ENCODE measurements around the gene PCDHGA4.

Gene PCDHGA4

GRCh38 chr5:141359790-141360426 lies 5.1 kb downstream of the PCDHGA4 start, which contains the start of gene PCDHGB2:
Gene PCDHGB2, plus strand, starts transcription at chr5:141359994. Its CDS starts 142 bp downstream, at chr5:141360136.
- no peaks in the 10 kb centered on the region for H3K36me3 ChIP-seq (replicated peaks; ENCODE audit: low read depth, low read length)
- TF ChIP-seq CTCF (IDR thresholded peaks at IDR 0.05; ENCODE audit: low read depth, low read length): peak; percentile 53
- TF ChIP-seq EZH2phosphoT487 (IDR thresholded peaks at IDR 0.05; ENCODE audit: low read depth): no peak
- peak within 1 kb of the TSS; percentile 47; the same call in 1 of the 2 replicates for H3K9ac ChIP-seq (ENCODE audit: low read length)
- no peak within 1 kb of the TSS for H3K27ac ChIP-seq (ENCODE audit: low read length)
- no peaks in the 10 kb centered on the region for H3K27me3 ChIP-seq (ENCODE audit: low read depth, low read length)
- H3K79me2 ChIP-seq (ENCODE audit: low read length): no peaks in the 10 kb centered on the region
- H4K20me1 ChIP-seq (ENCODE audit: insufficient read depth, low read length): no peaks in the 10 kb centered on the region
- peak within 1 kb of the TSS; percentile 71 for H3K4me2 ChIP-seq (ENCODE audit: low read length)
- peak within 1 kb of the TSS; percentile 84 for H2AFZ ChIP-seq (ENCODE audit: low read depth, low read length)
- peak within 1 kb of the TSS; percentile 74 for H3K4me3 ChIP-seq (ENCODE audit: low read length)
- no peaks in the 10 kb centered on the region for H3K9me3 ChIP-seq (ENCODE audit: insufficient read depth, low read length)
- no peaks in the 10 kb centered on the region for H3K4me1 ChIP-seq (ENCODE audit: low read length)

DNA sequence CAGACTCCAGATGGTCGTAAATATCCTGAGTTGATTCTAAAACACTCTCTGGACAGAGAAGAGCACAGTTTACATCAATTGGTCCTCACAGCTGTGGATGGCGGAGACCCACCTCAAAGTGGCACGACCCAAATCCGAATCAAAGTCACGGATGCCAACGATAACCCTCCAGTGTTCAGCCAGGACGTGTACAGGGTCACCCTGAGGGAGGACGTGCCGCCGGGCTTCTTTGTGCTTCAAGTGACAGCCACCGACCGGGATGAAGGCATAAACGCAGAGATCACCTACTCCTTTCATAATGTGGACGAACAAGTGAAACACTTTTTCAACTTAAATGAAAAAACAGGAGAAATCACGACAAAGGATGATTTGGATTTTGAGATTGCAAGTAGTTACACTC lies 5.9 kb downstream of the PCDHGA4 start:
- Histone ChIP-seq H3K4me3 (ENCODE audit: low read length) (no peak overlapping the region), H3K27ac (ENCODE audit: low read length) (no peak overlapping the region), H3K27me3 (ENCODE audit: low read depth, low read length) (no peaks in the 10 kb centered on the region), H3K36me3 (replicated peaks; ENCODE audit: low read depth, low read length) (no peaks in the 10 kb centered on the region), H3K9ac (ENCODE audit: low read length) (no peak overlapping the region), H3K4me1 (ENCODE audit: low read length) (no peaks in the 10 kb centered on the region), H4K20me1 (ENCODE audit: insufficient read depth, low read length) (no peaks in the 10 kb centered on the region), H3K79me2 (ENCODE audit: low read length) (no peaks in the 10 kb centered on the region), H2AFZ (ENCODE audit: low read depth, low read length) (no peak overlapping the region; the same call in 1 of the 2 replicates), H3K9me3 (ENCODE audit: insufficient read depth, low read length) (no peaks in the 10 kb centered on the region), H3K4me2 (ENCODE audit: low read length) (no peak overlapping the region)
- no peak for TF ChIP-seq CTCF (IDR thresholded peaks at IDR 0.05; ENCODE audit: low read depth, low read length)
- no peak for TF ChIP-seq EZH2phosphoT487 (IDR thresholded peaks at IDR 0.05; ENCODE audit: low read depth)

DNA sequence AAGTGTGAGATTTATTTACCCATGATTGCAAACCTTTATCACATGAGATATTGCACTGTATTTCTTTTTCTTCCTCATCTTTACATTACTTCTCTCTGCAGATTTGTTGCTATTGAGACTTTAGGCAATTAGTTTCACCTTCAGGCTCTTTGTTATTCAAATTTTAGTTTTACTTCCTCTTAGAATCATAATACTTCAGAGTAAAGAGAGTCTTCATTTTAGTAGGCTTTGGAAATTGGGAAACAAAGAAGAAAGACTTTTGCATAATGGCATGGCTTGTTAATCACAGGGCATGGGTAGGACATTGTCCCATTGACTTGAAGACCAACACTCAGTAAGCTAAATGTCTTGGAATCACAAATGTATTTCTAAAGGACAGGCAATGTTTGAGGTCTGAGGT lies 7.9 kb downstream of the PCDHGA4 start:
- H3K27me3 ChIP-seq (ENCODE audit: low read depth, low read length): no peaks in the 10 kb centered on the region
- no peak for TF ChIP-seq CTCF (IDR thresholded peaks at IDR 0.05; ENCODE audit: low read depth, low read length)
- no peak for TF ChIP-seq EZH2phosphoT487 (IDR thresholded peaks at IDR 0.05; ENCODE audit: low read depth)
- no peak overlapping the region for H2AFZ ChIP-seq (ENCODE audit: low read depth, low read length)
- H3K4me2 ChIP-seq (ENCODE audit: low read length): no peak overlapping the region
- no peak overlapping the region for H3K9ac ChIP-seq (ENCODE audit: low read length)
- no peaks in the 10 kb centered on the region for H3K79me2 ChIP-seq (ENCODE audit: low read length)
- no peak overlapping the region for H3K4me3 ChIP-seq (ENCODE audit: low read length)
- H3K36me3 ChIP-seq (replicated peaks; ENCODE audit: low read depth, low read length): no peaks in the 10 kb centered on the region
- no peaks in the 10 kb centered on the region for H3K4me1 ChIP-seq (ENCODE audit: low read length)
- no peaks in the 10 kb centered on the region for H4K20me1 ChIP-seq (ENCODE audit: insufficient read depth, low read length)
- H3K9me3 ChIP-seq (ENCODE audit: insufficient read depth, low read length): no peaks in the 10 kb centered on the region
- no peak overlapping the region for H3K27ac ChIP-seq (ENCODE audit: low read length)

- Histone ChIP-seq H4K20me1 (ENCODE audit: insufficient read depth, low read length) (no peaks in the 10 kb centered on the region), H3K4me3 (ENCODE audit: low read length) (no peak within 1 kb of the TSS), H3K9ac (ENCODE audit: low read length) (no peak within 1 kb of the TSS), H3K79me2 (ENCODE audit: low read length) (no peaks in the 10 kb centered on the region), H2AFZ (ENCODE audit: low read depth, low read length) (no peak within 1 kb of the TSS), H3K4me1 (ENCODE audit: low read length) (no peaks in the 10 kb centered on the region), H3K36me3 (replicated peaks; ENCODE audit: low read depth, low read length) (no peaks in the 10 kb centered on the region), H3K4me2 (ENCODE audit: low read length) (no peak within 1 kb of the TSS), H3K27me3 (ENCODE audit: low read depth, low read length) (no peaks in the 10 kb centered on the region), H3K9me3 (ENCODE audit: insufficient read depth, low read length) (no peaks in the 10 kb centered on the region), H3K27ac (ENCODE audit: low read length) (no peak within 1 kb of the TSS)
- TF ChIP-seq EZH2phosphoT487 (IDR thresholded peaks at IDR 0.05; ENCODE audit: low read depth): no peak
- TF ChIP-seq CTCF (IDR thresholded peaks at IDR 0.05; ENCODE audit: low read depth, low read length): no peak
These were observed 9.3 kb downstream of the PCDHGA4 start, which contains the start of gene PCDHGA5 for GRCh38 chr5:141363952-141364660. Gene PCDHGA5, plus strand, starts transcription at chr5:141364162. Its CDS starts 169 bp downstream, at chr5:141364331.

All from OCI-LY3 (cell line).